GM19193 (cell line): ENCODE measurements around the gene DUSP7.

Experiments used
- POLR2A ChIP-seq: IDR thresholded peaks from 4 replicates; pipeline ENCODE4 v1.6.1; 2011; ENCODE audit not compliant: insufficient read depth, insufficient read length; ENCODE audit errors: extremely low read depth

The DUSP7 gene

DNA sequence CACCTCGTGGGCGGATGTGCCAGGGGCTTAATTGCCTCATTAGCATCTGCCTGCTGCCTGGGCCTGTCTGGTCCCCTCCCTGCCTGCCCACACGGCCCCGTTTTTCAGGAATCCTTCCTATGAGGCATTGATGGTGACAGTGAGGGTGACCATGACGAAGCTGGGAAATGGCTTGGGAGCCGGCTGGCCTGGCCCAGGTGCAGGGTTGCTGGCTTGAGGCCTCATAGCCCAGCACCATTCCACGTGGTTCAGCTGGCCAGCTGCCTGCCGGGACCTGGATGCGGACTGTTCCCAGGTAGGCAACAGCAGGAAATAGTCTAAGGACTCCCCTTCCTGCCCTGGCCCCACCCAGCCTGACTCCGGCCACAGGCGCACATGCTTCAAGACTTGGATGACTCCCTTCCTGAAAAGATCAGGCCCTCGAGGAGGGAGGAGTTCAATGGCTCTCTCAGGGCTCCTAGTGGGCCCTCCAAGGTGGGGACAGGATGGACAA is 8.9 kb upstream of the DUSP7 start:
- TF ChIP-seq POLR2A: no peak

DNA sequence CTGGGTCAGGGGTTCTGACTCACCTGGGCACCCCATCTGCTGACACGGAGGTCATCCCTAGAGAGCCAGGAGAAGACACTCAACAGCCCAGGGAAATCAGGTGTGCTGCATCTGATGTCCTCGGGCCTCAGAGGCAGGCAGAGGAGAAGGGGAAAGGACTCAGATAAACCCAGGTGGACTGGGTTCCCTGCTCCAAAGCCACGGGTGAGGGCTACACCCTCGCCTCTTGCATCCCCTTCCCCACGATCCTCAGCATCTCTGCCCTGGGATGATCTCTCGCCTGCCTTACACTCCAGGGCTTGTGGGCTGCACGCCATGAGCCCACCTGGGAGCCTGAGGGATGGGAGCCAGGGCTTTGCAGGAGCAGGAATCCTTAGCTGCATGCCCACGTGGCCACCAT is 8.2 kb upstream of the DUSP7 start:
- TF ChIP-seq POLR2A: no peak

DNA sequence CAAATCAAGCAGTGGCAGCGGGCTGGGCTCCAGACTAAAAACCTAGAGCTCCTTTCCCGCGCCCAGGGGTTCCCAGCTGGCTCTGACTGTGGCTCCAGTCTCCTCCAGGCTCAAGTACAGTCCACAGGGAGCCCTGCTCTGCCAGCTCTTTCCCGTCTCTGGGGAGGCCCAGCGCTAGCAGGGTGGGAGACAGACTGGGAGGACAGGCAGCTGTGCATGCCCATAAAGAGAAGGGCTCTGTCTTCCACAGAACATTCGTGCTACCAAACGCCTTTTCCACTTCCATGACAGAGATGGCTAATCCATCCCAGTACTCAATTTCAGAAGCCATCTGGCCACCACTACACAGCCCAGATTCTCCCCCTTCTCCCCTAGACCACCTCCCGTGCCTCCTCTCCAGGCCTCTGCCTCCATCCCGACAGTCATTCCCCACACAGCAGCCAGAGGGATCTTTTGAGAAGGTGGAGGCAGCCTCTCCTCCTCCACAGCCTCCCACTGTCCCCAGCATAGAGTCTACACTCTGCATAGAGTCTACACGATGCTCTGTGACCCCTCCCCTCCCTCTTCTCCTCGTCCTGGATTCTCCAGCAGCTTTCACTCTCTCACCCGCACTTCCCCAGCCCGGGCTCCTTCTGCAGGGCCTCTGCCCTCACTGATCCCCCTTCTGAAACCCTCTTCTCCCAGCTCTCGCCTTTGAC is 6.8 kb upstream of the DUSP7 start:
- no peak for TF ChIP-seq POLR2A

DNA sequence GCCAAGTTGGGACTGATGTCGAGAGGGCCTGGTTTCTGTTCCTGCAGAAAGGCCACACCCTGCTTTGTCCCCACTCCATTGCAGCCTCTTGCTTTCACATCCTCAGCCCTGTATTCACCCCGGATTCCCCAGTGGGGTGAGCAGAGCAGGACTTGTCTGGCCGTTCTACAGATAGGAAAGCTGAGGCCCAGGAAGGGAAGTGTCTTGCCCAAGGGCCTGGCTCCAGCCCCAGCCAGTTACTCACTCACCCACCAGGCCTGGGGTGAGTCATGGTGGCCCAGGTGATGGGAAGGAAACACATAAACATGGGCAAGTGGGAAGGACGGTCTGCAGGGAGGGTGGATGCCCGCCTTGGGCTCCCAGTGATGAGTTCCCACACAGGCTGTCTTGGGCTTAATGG is 6.1 kb upstream of the DUSP7 start:
- TF ChIP-seq POLR2A: no peak

DNA sequence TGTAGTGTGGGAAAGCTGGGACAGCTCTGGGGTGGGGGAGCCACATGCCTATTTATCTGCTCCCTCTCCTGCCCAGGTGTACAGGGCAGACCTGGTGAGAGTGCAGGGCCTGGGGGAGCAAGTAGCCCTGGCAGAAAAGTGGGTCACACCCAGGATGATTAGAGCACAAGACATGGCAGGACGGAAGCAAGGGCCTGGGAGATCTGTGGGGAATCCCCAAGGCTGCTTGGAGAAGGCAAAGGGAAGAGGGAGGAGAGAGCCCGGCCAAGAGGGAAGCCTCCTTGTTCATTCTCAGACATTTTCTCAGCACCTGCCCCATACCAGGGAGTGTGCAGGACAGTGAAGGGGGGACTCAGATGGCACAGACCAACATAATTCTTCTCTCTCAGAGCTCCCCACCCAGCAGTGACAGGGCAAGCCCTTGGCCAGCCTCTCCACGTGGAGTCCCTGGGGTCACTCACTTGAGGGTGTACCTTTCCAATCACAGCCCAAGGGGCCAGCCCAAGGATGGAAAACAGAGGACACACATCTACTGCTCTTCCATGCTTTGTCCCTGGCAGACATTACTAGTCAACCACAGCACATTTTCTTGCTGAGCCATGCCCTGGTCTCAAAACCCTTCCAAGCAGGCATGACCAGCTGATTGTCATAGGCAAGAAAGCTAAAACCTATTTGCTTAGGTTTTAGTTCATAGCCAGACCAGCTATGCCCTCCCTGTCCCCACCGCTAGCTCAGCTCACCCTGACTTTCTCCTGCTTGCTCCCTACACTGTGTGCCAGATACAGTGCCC is 4.9 kb upstream of the DUSP7 start:
- no peak for TF ChIP-seq POLR2A

DNA sequence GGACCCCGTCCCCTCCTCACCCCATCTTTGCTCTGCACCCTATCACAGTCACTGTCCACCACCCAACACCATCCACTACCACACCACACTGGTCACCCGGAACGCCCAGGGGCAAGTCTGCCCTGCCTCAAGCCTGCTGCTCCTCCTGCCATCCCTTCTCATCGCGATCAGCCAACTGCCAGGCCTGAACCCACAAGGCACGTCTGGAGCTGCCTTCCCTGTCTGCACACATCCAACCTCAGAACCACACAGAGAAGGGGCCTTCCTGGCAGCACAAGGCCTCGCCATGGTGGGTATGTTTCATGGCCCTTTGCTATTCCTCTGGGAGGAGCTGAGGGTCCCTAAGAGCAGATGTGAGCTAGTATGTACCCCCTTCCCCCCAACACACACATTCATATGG is 3.4 kb upstream of the DUSP7 start:
- no peak for TF ChIP-seq POLR2A

DNA sequence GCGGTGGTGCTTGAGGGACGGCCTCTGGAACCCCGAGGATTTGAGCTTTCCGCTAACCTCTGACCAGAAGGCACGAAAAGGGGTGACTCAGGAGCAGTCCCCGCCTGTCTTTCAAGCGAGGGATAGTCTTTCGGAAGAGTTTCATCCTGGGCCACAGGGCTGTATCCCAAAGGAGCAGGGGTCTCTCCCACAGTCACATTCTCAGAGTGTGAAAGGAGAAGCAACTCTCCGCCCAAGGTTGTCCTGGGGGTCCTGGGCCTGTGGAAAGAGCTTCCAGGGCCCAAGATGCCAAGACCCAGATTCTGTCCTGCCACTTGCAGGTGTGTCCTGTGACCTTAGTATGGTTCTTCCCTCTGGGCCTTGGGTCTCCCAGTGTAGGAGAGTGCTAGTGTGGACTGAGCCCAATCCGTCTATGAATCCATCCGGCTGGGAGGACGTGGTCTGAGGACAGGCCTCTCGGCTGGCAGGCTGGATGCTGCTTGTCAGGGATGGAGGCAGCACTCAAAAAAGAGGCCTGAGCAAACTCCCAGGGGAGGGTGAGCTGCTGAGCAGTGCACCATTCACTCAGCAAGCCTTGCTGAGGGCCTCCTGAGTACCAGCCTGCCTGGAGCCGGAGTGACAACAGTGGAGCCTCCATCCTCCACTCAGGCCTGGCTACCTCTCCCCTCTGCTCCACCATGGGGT is 1.6 kb upstream of the DUSP7 start:
- peak; percentile 2 for TF ChIP-seq POLR2A

DNA sequence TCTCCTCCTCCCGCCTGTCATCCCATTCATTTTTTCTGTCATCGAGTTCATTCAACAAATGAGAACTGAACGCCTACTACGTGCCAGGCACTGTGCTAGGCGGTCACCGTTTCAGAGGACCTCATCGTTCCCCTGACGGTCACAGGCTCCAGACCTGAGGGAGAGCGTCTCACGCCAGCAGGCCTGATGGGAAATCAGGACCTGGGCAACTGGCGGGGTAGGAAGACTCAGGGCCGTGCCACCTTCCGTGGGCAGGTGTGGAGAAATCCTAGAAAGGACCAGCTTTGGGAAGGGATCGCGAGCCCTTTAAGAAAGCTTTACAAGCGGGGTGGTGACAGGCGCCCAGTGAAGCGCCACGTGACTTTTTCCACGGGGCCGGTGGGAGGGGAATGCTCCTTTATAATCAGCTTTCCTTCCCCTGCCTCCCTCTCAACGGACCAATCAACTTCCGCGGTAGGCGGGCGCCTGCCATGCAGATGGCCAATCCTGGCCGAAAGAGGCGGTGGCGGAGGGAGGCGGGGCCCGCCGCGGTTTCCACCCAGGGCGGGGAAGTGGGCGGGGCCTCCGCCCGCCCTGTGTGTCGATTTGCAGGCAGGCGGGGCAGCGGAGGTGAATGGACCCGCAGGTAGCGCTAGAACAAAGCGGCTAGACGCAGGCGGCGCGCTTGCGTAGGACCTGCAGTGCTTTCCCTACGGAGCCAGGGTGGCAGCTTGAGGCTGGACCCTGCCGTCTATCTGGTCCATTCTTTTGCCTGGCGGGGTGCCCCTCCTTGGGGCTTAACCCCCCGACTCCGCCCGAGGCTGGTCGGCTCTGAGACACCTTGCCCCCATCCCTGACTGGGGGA is 819 bp upstream of the DUSP7 start:
- peak; percentile 13 for TF ChIP-seq POLR2A

DNA sequence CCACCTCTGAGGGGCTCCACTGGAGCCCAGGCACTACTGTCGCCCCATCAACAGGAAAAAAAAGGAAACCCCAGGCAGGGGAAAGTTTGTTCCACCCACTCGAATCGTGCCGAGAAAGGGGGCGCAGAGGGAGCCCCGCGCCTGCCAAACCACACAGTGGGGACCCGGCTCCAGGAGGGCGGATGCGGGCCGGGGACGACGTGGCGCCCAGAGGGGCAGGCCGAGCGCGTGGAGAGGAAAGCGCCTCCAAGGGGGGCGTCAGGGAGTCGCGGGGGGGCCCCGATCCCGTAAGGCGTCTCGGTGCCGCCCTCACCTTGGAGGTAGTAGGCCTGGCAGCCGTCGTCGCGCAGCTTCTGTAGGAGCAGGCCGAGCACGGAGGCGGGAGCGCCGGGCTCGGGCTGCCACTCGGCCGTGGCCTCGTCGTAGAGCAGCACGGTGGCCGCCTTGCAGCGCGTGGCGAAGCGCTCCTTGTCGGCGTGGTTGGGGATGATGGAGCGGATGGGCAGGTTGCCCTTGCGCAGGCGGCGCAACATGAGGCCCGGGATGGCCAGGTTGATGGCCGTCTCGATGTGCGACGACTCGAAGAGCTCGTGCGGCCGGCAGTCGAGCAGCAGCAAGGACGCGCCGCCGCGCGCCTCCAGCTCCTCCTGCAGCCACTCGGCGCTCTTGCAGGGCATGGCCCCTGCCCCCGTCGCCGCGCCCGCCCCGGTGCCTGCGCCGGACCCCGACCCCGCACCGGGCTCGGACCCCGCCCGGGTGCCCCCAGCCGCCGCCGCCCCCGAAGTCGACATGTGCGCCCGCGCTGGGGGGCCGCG is 627 bp downstream of the DUSP7 start:
- no peak for TF ChIP-seq POLR2A

DNA sequence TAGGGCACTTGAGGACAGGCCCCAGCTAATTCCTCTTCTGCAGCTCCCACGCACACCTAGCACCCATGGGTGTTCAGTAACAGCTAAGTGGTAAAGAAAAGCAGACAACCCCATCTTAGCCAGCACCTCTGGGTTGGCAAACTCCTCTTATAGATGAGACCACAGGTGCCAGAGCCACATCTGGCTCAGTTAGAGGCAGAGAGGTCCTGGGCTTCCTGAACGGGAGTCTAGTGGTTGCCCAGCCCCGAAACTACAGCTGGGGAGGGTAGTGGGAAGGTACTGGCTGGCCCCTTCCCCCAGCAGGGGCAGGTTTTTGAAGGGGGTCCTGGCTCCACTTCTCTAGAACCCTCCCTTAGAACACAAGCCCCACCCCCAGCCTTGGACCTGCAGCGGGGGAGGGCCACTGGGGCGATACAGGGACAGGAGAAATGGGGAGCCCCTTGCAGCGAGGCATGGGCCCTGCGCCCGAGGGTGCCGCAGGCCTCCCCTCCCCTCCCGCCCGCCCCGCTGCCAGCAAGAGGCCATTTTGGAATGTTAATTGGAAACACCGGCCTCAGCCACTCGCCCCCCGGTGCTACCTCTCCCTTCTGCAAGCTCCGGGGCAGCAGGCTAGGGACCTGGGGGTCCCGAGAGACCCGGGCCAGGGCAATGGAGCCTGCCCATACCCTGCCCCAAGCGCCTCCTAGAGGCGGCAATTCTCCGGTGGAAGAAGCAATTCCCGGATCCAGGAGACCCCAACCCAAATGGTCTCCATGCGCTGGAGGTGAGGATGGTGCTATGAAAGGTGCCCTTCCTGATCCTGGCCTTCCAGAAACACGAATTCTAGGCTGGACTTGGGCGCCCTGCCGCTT is 1.5 kb downstream of the DUSP7 start:
- TF ChIP-seq POLR2A: no peak

DNA sequence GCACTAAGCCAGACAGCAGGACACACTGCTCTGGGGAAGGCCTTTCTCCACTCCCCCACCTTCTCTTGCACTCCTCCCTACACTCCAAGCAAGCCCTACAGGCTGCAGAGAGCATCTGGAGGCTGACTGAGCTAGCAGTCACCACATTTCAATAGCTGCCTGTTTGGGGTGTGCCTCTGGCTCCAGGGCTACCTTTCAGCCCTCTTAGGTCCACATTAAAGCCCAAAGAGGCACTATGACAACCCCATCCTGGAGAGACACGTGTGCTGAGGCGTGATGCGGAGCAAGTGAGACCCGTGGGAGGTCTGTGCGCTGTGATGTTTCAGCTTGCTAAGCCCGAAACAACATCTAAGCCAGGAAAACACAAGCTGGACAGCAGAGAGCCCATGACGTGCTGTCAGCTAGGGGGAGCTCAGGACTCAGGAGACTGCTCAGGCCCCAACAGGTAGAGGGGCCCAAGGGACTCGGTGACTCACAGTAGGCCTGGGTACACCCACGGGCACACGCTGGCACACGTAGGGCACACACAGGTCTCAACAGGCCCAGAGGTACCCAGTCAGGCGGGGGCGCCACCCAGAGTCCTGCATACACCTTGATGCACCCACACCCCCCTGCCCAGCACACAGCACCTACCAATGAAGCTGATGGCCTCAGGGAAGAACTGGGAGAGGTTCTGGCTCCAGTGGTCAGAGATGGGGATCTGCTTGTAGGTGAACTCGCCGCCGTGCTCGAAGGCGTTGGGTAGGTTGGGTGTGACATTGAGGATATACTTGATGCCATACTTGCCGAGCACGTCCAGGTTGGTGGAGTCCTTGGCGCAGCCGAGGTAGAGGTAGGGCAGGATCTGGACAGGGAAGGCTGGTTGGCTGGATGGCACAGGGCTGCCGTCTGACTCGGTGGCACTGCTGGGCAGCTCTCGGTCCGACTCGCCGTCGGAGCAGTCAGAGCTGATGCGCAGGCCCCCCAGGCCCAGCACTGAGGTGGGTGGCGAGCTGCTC is 2.8 kb downstream of the DUSP7 start:
- no peak for TF ChIP-seq POLR2A

DNA sequence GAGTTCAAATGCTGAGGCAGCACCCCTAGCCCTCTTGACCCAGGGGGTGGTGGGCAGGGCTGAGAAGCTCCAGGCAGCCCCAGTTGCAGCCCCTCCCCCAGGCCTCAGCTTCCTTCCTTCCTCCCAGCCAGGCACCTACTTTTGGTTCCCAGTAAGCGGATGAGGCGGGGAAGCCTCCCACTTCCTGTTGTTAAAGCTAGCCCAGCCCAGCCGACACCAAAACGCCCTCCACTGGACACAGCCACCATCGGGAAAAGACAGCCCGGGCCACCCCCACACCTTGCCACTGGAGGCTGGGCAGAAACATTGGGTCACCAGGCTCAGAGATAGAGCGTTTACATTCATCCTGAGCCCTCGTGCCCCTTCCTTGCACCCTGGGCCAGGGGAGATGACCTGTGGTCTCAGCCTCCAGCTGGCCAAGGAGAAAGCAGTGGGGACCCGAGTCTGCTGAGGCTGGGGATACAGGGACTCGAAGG is 3.5 kb downstream of the DUSP7 start:
- TF ChIP-seq POLR2A: no peak
